Measurements from ENCODE around the gene AUH.
A peak's percentile ranks its signal among the peaks of the same experiment; 100 is the strongest.

Gene AUH

GRCh38 chr9:91198405-91198804, 163.3 kb downstream of the AUH start:
- H3K4me3 ChIP-seq (ENCODE audit: low read length), result no peak overlapping the region
- DNase-seq (ENCODE audit: low read depth, low spot score), result no peak

DNA sequence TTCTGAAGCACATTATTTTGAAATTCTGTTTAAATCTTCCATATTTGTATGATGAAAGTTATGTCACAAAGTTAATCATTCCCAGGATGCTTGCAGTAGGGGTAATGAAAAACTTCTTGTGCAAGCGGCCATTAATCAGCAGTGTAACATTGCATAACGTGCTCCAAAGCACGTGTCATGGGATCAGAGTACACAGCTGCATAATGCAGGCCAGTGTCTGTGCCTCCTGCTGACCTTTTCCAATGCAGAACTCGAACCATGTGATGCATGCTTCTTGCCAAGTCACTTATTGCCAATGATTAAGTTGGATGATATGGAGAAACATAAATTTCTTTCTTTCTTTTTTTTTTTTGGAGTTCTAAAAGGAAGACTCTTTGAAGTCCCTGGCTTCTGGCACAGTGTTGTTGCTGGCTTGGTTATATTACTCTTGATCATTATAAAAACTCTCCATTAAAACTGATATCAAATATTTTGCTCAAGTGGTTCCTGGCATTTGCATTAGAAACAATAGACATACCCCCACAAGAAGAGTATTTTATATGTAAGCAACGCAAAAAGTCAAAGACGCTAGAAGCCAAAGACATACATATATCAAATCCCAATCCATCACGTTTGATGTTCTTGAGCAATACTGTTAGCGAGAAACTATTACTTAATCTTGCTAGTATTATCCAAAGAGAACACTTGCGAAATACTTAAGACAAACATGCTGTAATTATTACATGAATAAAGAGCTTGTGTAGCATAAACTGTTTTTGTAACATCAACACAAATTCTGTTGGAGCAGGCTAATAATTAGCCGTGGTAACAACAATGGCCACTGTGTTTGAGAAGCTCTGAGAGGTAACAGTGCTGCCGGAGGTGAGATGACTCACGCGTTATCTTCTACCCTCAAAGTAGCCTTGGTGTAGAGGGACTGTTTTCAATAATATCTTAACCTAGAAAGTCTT, 164.2 kb downstream of the AUH start:
- no peak overlapping the region for H3K4me3 ChIP-seq (ENCODE audit: low read length)
- no peak for DNase-seq (ENCODE audit: low read depth, low spot score)

DNA sequence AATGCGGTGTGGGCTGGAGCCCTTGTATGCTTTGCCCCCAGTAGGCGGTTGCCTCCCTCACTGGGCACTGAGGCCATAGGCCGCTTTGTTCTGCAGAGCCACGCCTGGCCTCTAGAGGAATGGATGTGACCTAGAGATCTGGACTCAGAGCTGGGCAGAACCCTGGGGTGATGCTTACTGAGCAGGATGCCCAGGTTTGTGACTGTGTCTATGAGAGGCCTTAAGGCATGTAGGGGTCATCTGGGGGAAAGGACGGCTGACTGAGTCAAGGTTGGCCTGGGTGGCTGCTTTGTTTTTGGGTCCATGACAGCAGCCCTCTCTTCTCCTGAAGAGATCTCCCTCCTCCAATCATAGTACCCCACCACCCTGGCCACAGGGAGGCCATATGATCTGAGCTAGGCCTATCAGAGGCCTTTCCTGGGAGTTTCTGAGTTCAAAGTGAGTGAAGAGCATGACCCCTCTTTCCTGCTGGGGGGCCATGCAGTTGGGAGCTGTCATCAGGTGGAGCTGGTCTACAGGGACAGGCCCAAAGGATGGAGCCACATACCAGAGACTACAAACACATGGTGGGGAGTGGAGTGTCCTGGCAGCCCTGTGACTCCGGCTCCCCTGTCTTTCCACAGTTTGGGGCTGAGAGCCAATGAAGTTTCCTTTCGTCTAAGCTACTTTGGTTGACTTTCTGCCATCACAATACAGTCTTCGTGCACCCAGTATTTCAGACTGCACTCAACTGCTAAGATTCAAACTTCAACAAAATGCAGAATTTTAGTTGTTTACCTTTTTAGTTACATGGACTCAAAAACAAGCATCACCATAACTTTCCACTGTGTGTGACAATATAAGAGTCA, 165.4 kb downstream of the AUH start:
- no peak overlapping the region for H3K4me3 ChIP-seq (ENCODE audit: low read length)
- no peak for DNase-seq (ENCODE audit: low read depth, low spot score)

- H3K4me3 ChIP-seq (ENCODE audit: low read length), result no peak overlapping the region
- no peak for DNase-seq (ENCODE audit: low read depth, low spot score)
These were observed 166.2 kb downstream of the AUH start for GRCh38 chr9:91195372-91196012.

GRCh38 chr9:91193658-91194391, 167.9 kb downstream of the AUH start:
- H3K4me3 ChIP-seq (ENCODE audit: low read length), result peak overlapping the region; percentile 54
- DNase-seq (ENCODE audit: low read depth, low spot score), result peak; percentile 91

DNA sequence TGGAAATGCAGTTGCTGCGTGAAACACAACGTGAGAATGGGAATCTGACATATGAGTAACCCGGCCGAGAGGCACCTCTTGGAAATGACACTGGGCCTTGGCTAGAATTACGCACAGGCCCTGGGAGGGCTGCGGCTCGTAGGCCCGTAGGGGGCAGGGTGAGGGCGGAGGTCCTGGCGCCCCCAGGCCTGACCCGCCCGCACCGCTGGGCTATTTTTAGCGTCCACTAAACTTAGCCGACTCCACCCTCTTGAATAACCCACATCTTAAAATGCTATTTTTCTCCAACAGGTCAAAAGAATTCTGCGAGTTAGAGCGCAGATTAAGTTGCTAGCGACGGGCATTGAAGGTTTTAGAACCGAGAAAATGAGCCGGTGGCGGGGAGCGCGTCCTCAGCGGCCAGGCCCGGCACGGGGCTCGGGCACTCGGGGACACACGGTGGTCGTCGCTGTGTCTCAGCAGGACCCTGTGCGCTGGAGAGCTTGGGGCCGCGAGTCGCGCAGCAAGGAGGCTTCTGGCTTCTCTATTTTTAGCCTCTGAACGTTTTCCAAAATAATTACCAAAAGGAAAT, 168.5 kb downstream of the AUH start:
- H3K4me3 ChIP-seq (ENCODE audit: low read length), result peak overlapping the region; percentile 54
- DNase-seq (ENCODE audit: low read depth, low spot score), result no peak

DNA sequence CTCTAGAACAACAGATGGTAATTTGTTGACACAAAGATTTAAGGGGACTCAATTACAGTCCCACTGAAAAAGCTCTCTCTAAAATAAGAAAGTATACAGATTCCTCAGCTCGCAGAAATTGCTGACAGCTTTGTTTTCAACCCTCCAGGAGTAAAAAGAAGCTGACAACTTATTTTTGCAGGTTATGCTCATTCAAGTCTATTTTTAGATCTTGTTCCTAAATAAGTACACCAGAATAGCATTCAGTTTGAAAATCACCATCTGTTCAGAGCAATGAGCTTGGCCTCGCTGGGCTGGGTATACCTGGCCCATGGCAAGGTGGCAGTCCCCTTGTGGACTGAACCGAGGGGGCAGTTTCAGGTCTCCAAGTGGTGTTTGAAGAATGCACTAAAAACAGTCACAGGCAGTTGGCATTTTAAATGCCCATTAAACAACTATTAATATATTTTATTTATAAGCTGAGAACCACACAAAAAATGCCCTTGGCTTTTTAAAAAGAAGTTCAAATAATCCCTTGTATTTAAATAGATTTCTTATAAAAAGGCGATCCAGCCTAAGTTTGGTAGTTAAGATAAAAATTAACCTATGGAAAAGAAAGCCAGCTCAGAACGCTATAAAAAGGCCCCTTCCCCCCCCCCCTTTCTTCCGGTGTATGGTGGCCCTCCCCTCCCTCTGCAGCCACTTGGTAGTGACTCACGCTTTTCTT, 169.2 kb downstream of the AUH start:
- peak; percentile 71 for DNase-seq (ENCODE audit: low read depth, low spot score)
- peak overlapping the region; percentile 54 for H3K4me3 ChIP-seq (ENCODE audit: low read length)

DNA sequence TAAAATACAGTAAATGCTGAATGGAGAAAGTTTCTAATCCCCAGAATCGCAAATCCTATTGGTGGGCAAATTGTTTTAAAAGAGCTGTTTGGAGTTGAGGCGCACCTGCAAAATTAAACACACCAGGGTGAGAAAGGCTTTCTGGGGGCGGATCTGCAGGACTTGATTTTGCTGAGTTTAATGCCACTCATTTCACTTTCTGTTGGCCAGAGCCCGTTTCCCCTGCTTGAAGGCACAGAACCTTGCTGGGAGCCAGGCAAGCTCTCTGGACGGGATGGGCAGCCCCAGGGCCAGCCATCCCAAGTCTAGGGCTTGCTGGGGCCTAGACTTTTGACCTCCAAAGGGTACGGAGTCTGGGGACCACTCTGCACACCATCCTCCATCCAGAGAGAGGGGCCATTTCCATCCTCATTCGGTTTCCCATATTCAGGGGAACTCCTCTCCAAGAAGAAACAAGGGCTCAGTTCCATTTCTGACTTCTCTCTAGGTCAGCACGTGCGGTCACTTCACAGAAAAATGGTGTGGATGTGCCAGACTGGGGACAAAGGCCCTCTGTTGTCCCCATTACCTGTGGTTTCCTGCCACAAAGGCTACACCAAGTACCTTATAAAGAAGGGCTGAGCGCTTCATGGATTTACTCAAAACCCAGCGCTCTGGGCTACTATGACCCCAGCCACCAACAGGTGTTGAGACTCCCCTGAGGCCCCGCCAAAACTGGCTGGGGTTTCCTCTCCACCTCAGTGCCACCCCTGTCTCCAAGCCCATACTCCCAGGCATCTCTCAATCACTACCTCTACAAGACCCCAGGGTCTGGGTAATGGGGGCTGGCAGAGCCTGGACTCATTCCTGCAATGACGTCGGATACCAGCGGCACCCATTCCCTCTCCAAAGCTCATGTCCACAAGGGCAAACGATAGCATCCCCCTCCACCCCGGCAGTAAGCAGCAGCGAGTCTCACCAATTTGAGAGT, 170.0 kb downstream of the AUH start:
- H3K4me3 ChIP-seq (ENCODE audit: low read length), result no peak overlapping the region
- no peak for DNase-seq (ENCODE audit: low read depth, low spot score)

DNA sequence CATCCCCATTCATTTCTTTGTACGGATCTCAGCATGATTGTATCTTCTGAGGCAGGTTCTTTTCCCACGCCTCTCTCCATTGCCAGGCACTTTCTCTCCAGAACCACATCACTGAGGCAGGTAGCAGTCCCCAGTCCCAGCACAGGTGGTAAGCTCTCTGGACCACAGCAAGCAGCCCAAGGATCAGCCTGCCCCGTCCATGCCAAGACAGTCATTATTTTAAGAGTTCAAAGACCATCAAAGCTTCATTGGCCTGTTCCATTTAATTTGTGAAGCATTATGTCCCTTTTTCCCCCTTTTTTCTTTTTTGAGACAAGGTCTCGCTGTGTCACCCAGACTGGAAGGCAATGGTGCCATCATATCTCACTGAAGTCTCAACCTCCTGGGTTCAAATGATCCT, 171.7 kb downstream of the AUH start:
- H3K4me3 ChIP-seq (ENCODE audit: low read length), result no peak overlapping the region
- no peak for DNase-seq (ENCODE audit: low read depth, low spot score)

DNA sequence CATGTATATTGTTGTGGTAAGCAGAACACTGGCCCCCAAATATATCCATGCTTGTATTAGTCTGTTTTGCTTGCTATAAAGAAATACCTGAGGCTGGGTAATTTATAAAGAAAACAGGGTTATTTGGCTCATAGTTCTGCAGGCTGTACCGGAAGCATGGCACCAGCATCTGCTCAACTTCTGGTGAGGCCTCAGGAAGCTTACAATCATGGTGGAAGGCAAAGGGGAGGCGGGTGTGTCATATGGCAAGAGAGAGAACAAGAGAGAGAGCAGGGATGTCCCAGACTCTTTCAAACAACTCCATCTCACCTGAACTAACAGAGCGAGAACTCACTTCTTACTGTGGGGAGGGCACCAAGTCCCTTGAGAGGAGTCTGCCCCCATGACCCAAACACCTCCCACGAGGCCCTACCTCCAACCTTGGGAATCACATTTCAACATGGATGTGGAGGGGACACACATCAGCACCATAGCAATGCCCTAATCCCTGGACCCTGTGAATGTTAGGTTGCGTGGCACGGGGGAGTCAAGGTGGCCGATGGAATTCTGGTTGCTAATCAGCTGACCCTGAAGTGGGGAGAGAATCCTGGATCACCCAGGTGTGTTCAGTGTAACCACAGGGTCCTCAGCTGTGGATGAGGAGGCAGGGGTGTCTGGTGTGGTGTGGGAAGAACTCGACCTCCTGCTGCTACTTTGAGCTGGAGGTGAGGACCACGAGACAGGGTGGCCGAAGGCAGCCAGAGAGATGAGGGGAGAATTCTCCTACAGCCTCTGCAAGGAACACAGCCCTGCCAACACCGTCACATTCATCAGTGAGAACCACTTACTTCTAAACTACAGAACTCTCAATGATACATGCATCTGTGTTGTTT, 172.8 kb downstream of the AUH start:
- no peak for DNase-seq (ENCODE audit: low read depth, low spot score)
- no peak overlapping the region for H3K4me3 ChIP-seq (ENCODE audit: low read length)

DNA sequence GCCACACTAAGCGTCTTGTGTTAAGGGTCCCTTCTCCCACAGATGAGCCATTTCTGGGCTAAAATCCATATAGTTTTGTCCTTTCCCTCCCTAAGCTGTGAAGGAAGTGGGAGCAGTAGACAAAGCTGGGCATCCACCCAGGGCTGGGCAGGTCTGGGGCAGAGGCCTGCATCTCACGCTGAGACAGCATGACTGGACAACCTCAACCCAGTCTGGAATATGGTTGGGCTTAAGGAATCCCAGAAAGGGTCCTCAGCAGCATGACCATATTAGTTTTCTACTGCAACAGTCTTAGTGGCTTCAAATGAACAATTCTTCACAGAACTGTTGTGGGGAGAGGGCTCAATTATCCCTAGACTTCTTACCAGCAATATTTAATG, 173.8 kb downstream of the AUH start:
- H3K4me3 ChIP-seq (ENCODE audit: low read length), result no peak overlapping the region
- no peak for DNase-seq (ENCODE audit: low read depth, low spot score)

DNA sequence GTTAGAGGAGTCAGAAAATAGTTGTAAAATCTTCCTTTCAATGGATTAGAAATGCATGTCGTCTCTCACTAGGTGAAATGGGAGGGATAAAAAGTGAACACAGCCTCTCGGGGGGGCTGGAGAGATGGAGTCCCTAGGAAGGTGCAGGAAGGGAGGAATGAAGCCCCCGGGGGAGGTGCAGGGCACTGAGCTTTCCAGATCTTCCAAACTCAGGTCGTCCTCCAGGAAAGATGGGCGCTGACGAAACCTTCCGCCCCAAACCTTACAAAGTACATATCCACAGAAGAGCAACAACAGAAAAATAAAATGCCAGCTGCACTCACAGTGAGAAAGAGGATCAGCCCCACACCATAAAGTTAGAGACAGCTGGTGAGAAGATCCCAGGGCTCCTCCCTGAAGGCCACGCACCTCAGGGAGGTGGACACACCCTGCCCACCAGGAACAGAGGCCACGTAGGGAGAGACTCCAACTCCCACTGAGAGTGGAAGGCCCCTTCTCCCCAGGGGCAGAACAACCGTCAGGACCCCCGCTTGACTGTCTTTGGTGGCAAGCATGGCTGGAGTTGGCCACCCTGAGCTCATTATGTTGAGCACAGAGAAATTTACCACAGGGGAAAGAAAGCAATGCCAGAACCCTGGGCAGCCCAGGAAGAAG, 174.3 kb downstream of the AUH start:
- DNase-seq (ENCODE audit: low read depth, low spot score), result no peak
- no peak overlapping the region for H3K4me3 ChIP-seq (ENCODE audit: low read length)

GRCh38 chr9:91186632-91187108, 175.0 kb downstream of the AUH start:
- no peak overlapping the region for H3K4me3 ChIP-seq (ENCODE audit: low read length)
- DNase-seq (ENCODE audit: low read depth, low spot score), result no peak

DNA sequence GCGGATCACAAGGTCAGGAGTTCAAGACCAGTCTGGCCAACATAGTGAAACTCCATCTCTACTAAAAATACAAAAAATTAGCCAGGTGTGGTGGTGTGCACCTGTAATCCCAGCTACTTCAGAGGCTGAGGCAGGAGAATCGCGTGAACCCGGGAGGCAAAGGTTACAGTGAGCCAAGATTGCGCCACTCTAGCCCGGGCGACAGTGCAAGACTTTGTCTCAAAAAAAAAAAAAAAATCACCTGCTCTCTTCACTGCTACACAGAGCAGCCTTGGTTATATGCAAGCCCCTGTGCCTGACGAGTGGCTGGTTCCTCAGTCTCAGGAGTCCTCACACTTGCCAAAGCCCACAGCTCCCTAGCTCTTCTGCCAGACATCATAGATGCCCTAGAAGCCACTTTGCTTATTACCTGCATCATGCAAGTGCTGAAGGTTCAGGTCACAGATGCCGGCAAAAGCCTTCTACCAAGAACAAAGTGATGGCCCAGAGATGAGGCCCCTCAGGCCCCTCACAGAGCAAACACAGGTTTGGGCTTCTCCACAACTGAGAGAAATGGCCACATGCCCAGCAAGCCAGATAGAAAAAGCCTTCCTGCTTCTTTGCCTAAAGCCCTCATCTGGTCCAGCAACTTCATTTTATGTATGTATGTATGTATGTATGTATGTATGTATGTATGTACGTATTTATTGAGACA, 176.4 kb downstream of the AUH start:
- no peak overlapping the region for H3K4me3 ChIP-seq (ENCODE audit: low read length)
- DNase-seq (ENCODE audit: low read depth, low spot score), result no peak

Data from Jurkat, Clone E6-1 (cell line).